A673 (cell line): ENCODE measurements around the gene INTS1.

Experiments used
- EZH2 ChIP-seq: fragments of 200-600 bp; sonication (generic); IDR thresholded peaks from 2 replicates; pipeline ENCODE4 v1.6.1; 2017; ENCODE audit warnings: borderline replicate concordance, low read depth, mild to moderate bottlenecking, mixed read lengths, antibody characterized with exemption, low read length; ENCODE audit not compliant: poor library complexity, severe bottlenecking
- TF ChIP-seq, protein P1 (sequence below): fragments of 300-800, 200-600 bp; sonication (generic); conservative IDR thresholded peaks from 2 replicates; pipeline ENCODE4 v1.5.1; 2017; ENCODE audit warnings: low read depth, mild to moderate bottlenecking, antibody characterized with exemption, low read length, moderate library complexity, mixed read lengths

- TF ChIP-seq, protein P1, sequence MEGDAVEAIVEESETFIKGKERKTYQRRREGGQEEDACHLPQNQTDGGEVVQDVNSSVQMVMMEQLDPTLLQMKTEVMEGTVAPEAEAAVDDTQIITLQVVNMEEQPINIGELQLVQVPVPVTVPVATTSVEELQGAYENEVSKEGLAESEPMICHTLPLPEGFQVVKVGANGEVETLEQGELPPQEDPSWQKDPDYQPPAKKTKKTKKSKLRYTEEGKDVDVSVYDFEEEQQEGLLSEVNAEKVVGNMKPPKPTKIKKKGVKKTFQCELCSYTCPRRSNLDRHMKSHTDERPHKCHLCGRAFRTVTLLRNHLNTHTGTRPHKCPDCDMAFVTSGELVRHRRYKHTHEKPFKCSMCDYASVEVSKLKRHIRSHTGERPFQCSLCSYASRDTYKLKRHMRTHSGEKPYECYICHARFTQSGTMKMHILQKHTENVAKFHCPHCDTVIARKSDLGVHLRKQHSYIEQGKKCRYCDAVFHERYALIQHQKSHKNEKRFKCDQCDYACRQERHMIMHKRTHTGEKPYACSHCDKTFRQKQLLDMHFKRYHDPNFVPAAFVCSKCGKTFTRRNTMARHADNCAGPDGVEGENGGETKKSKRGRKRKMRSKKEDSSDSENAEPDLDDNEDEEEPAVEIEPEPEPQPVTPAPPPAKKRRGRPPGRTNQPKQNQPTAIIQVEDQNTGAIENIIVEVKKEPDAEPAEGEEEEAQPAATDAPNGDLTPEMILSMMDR: no peak
- no peak for TF ChIP-seq EZH2
Measured at GRCh38 chr7:1541431-1542162, 37.4 kb upstream of the INTS1 start.
